B cell (primary cell): ENCODE data around the gene ENOX1. TPM values are rescaled to one million over a fixed set of nuclear protein-coding genes. Genes with fewer than 3 reads are reported as not detected.

Experiments used
- ATAC-seq: fragments of 200-7000 bp; cut with Tn5 transposase; one replicate; pipeline ENCODE4 v1.10.0; 2021; ENCODE audit warnings: low read depth, mild to moderate bottlenecking, moderate number of reproducible peaks, moderate library complexity
- CTCF ChIA-PET: fragments of 350-600 bp; sonication (Branson Sonifier 250); formaldehyde crosslinking; loops from one replicate; lab custom pipeline; 2021; ENCODE audit warnings: antibody characterized with exemption, inconsistent platforms; lab: Charles Lee
- POLR2A ChIA-PET: fragments of 350-600 bp; sonication (Branson Sonifier 250); formaldehyde crosslinking; loops from one replicate; lab custom pipeline; 2021; ENCODE audit warnings: antibody characterized with exemption; lab: Charles Lee
- DNase-seq: peaks from one replicate; pipeline ENCODE4 v3.0.0; 2013
- H2AFZ ChIP-seq: 2 replicates; pipeline ENCODE4 v1.6.1; 2012; ENCODE audit warnings: mild to moderate bottlenecking, low read depth, low read length; ENCODE audit not compliant: insufficient read depth, poor library complexity, severe bottlenecking
- H3K27ac ChIP-seq, 2 donors: 1 replicate in 1 of 2; 2 replicates in 1 of 2; pipeline ENCODE4 v1.5.1; 2012 to 2013; ENCODE audit warnings: low read length in 2 of 2, mild to moderate bottlenecking in 2 of 2, moderate library complexity in 1 of 2
- H3K27me3 ChIP-seq, 4 experiments: fragments of 200-600 bp in 1 of 4; sonication (generic) in 1 of 4; replicated peaks in 1 of 4; 1 replicate in 2 of 4; 2 replicates in 2 of 4; pipeline versions ENCODE4 v1.6.1 to v1.7.0; 2013 to 2016; ENCODE audit warnings: low read length in 3 of 4, mild to moderate bottlenecking in 2 of 4, mixed read lengths in 1 of 4, moderate library complexity in 1 of 4; ENCODE audit not compliant: insufficient read depth in 4 of 4, control insufficient read depth in 3 of 4; ENCODE audit errors: control extremely low read depth in 1 of 4
- H3K36me3 ChIP-seq, 2 experiments: replicated peaks in 1 of 2; 1 replicate in 1 of 2; 2 replicates in 1 of 2; pipeline versions ENCODE4 v1.6.1 to v1.7.1; 2013; ENCODE audit warnings: low read length in 1 of 2; ENCODE audit not compliant: insufficient read depth in 2 of 2, control insufficient read depth in 1 of 2; ENCODE audit errors: control extremely low read depth in 1 of 2, extremely low read depth in 1 of 2
- H3K4me1 ChIP-seq, 2 donors: fragments of 200-600 bp in 1 of 2; sonication (generic) in 1 of 2; 1 replicate in 1 of 2; 2 replicates in 1 of 2; pipeline versions ENCODE4 v1.5.1 to v1.6.1; 2013 to 2017; ENCODE audit warnings: low read length in 2 of 2; ENCODE audit not compliant: control insufficient read depth in 2 of 2, insufficient read depth in 2 of 2
- H3K4me2 ChIP-seq: replicated peaks from 2 replicates; pipeline ENCODE3; 2012; ENCODE audit warnings: mild to moderate bottlenecking, low read depth, low read length; ENCODE audit not compliant: poor library complexity, severe bottlenecking
- H3K4me3 ChIP-seq, 5 experiments: fragments of 200-600 bp in 1 of 5; sonication (generic) in 1 of 5; 1 replicate in 3 of 5; 2 replicates in 2 of 5; pipeline versions ENCODE4 v1.5.1 to v1.7.0; 2011 to 2016; ENCODE audit warnings: low read length in 4 of 5, mild to moderate bottlenecking in 4 of 5, low read depth in 2 of 5, control low read depth in 1 of 5, moderate library complexity in 1 of 5; ENCODE audit not compliant: insufficient read depth in 1 of 5; ENCODE audit errors: control extremely low read depth in 1 of 5, extremely low read depth in 1 of 5
- H3K79me2 ChIP-seq: fragments of 200-600 bp; sonication (generic); one replicate; pipeline ENCODE4 v1.6.0; 2016; ENCODE audit warnings: low read length; ENCODE audit not compliant: control insufficient read depth, insufficient read depth
- H3K9ac ChIP-seq: fragments of 200-600 bp; sonication (generic); 2 replicates; pipeline ENCODE4 v1.6.1; 2017; ENCODE audit warnings: mild to moderate bottlenecking, low read length, moderate library complexity
- H3K9me3 ChIP-seq, 3 donors: one replicate each; pipeline versions ENCODE4 v1.6.1 to v1.7.1; 2013; ENCODE audit warnings: low read length in 2 of 3; ENCODE audit not compliant: control insufficient read depth in 2 of 3, insufficient read depth in 1 of 3; ENCODE audit errors: control extremely low read depth in 1 of 3
- H4K20me1 ChIP-seq: 2 replicates; pipeline ENCODE4 v1.6.0; 2012; ENCODE audit warnings: mild to moderate bottlenecking, low read length; ENCODE audit not compliant: insufficient read depth, control insufficient read depth, poor library complexity, severe bottlenecking
- H3K27ac Mint-ChIP-seq: one replicate; pipeline ENCODE4 v1.8.0; 2021; ENCODE audit warnings: mixed read lengths
- H3K27me3 Mint-ChIP-seq: one replicate; pipeline ENCODE4 v1.8.0; 2021; ENCODE audit warnings: mixed read lengths
- H3K4me1 Mint-ChIP-seq: one replicate; pipeline ENCODE4 v1.8.0; 2021; ENCODE audit warnings: mixed read lengths
- H3K4me3 Mint-ChIP-seq: one replicate; pipeline ENCODE4 v1.8.0; 2021; ENCODE audit warnings: mixed read lengths
- H3K9me3 Mint-ChIP-seq: one replicate; pipeline ENCODE4 v1.8.0; 2022; ENCODE audit warnings: mixed read lengths; ENCODE audit not compliant: insufficient read depth
- EZH2 ChIP-seq: IDR thresholded peaks from 2 replicates; pipeline ENCODE4 v1.6.1; 2012; ENCODE audit warnings: borderline replicate concordance, low read depth, mild to moderate bottlenecking, moderate library complexity, low read length; ENCODE audit not compliant: insufficient read depth, poor library complexity, severe bottlenecking
- WGBS: methylation state at CpG from one replicate; pipeline ENCODE4 v1.1.5; 2013; ENCODE audit warnings: missing lambda C conversion rate; ENCODE audit not compliant: insufficient coverage; 5-methylcytosine and 5-hydroxymethylcytosine counted together
- intact Hi-C: fragments of 100-400 bp; cut with micrococcal nuclease; formaldehyde crosslinking; loops from one replicate; pipeline ENCODE4 v1.10.0; 2022
- polyA plus RNA-seq: library from polyadenylated mRNA; depleted of rRNA; stranded (reverse); fragments of >200 nt; gene quantifications from 2 replicates; pipeline ENCODE4 v1.2.3, GENCODE V29; 2012
- total RNA-seq, 2 donors: library from RNA; stranded (reverse); fragments of 120-200 nt in 1 of 2; gene quantifications; 1 replicate in 1 of 2; 2 replicates in 1 of 2; pipeline versions ENCODE4 v1.2.3 to v1.2.4, GENCODE V29; 2013 to 2022
- TF ChIP-seq, protein P1 (sequence below): fragments of 200-600 bp; IDR thresholded peaks from one replicate; pipeline ENCODE4 v1.8.0; 2022; ENCODE audit warnings: antibody characterized with exemption, mild to moderate bottlenecking

ENOX1 gene
- total and polyA plus RNA-seq, 2 donors (not counting 1 experiment from before 2014, with no cell fraction given) = not detected

DNA sequence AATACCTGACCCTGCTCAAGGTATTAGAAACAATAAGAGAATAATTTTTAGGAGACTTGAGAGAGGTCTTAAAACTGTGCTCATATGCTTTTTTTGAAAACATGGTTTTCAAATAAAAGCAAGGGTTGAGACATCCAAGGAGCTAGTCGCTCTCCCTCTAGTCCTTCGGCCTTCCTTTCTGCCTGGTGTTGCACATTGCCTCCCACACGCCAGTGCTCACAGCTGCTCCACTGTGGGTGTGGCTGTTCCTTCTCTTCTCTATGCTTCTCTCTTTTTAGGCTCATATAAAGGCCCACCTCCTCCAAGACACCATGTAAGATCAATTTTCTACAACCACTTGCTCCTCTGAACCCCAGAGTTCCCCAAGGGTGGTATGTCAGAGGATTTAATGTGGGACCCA lies 352.6 kb downstream of the ENOX1 start:
- Histone ChIP-seq H3K4me2 (no peak overlapping the region), H3K9ac (no peak overlapping the region), H3K4me3 (no peak overlapping the region), H3K27me3 (no peaks in the 10 kb centered on the region), H3K4me1 (no peaks in the 10 kb centered on the region), H3K36me3 (no peaks in the 10 kb centered on the region), H3K79me2 (no peaks in the 10 kb centered on the region), H2AFZ (no peak overlapping the region), H3K27ac (no peak overlapping the region), H4K20me1 (no peaks in the 10 kb centered on the region), H3K9me3 (no peaks in the 10 kb centered on the region)
- POLR2A ChIA-PET = no interaction called here
- WGBS = 94% methylated on average over 3 of the region's 3 CpGs
- intact Hi-C loops = no loop called here
- Mint-ChIP-seq H3K9me3 (no peaks in the 10 kb centered on the region), H3K4me3 (no peak overlapping the region), H3K27ac (no peak overlapping the region), H3K27me3 (peaks cover 4% of the 10 kb centered on the region), H3K4me1 (no peaks in the 10 kb centered on the region)
- ATAC-seq (no peak), DNase-seq (no peak)
- CTCF ChIA-PET = no interaction called here
- TF ChIP-seq, protein P1, sequence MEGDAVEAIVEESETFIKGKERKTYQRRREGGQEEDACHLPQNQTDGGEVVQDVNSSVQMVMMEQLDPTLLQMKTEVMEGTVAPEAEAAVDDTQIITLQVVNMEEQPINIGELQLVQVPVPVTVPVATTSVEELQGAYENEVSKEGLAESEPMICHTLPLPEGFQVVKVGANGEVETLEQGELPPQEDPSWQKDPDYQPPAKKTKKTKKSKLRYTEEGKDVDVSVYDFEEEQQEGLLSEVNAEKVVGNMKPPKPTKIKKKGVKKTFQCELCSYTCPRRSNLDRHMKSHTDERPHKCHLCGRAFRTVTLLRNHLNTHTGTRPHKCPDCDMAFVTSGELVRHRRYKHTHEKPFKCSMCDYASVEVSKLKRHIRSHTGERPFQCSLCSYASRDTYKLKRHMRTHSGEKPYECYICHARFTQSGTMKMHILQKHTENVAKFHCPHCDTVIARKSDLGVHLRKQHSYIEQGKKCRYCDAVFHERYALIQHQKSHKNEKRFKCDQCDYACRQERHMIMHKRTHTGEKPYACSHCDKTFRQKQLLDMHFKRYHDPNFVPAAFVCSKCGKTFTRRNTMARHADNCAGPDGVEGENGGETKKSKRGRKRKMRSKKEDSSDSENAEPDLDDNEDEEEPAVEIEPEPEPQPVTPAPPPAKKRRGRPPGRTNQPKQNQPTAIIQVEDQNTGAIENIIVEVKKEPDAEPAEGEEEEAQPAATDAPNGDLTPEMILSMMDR = no peak
- TF ChIP-seq EZH2 = no peak

DNA sequence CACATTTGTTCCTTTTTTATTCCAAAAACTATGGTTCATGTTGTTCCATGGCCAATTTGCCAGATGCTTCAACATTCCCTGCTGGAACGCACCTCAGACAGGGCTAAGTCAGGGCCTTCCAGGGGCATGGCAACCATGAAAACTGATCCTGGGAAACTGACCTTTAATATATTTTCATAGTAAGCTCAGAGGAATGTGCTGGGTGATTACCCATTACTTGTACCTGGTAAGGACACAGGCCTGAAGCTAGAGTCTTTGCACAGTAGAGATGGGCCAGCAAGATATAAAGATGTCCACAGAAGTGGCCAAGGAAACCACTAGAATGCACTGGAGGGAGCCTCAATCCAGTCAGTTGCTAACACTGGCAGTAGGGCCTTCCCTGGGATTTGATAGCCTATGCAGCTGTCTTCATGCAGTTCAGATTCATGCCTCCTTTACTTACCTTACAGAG lies 353.1 kb downstream of the ENOX1 start:
- ChIA-PET POLR2A (no interaction called here), CTCF (no interaction called here)
- H3K4me1 ChIP-seq = no peaks in the 10 kb centered on the region
- TF ChIP-seq, protein P1 = no peak
- TF ChIP-seq EZH2 = no peak
- no peak overlapping the region for H3K27ac ChIP-seq
- H3K9me3 ChIP-seq = no peaks in the 10 kb centered on the region
- Mint-ChIP-seq H3K4me3 (no peak overlapping the region), H3K27me3 (peaks cover 4% of the 10 kb centered on the region), H3K9me3 (no peaks in the 10 kb centered on the region), H3K27ac (no peak overlapping the region), H3K4me1 (no peaks in the 10 kb centered on the region)
- no peaks in the 10 kb centered on the region for H3K79me2 ChIP-seq
- no peaks in the 10 kb centered on the region for H3K36me3 ChIP-seq
- no peaks in the 10 kb centered on the region for H4K20me1 ChIP-seq
- intact Hi-C loops = no loop called here
- H2AFZ ChIP-seq = no peak overlapping the region
- no peak overlapping the region for H3K4me2 ChIP-seq
- no peak overlapping the region for H3K4me3 ChIP-seq
- H3K9ac ChIP-seq = no peak overlapping the region
- WGBS = no CpG with 5 or more reads among the region's 1 CpG
- H3K27me3 ChIP-seq = no peaks in the 10 kb centered on the region
- DNase-seq (no peak), ATAC-seq (no peak)
